DMS53 treated with DMSO at 0.1 percent for 48 hours (cell line): ENCODE data around the gene TIGD1.
"Not testable (repeated sequence)": the region's sequence is repeated elsewhere in the genome, so short reads cannot be mapped to it uniquely, and the experiment has no call there.

Source experiments
- DNase-seq: peaks from one replicate; lab custom pipeline; 2025; ENCODE audit not compliant: unreplicated experiment; lab: John Stamatoyannopoulos, UW

TIGD1 gene

DNA sequence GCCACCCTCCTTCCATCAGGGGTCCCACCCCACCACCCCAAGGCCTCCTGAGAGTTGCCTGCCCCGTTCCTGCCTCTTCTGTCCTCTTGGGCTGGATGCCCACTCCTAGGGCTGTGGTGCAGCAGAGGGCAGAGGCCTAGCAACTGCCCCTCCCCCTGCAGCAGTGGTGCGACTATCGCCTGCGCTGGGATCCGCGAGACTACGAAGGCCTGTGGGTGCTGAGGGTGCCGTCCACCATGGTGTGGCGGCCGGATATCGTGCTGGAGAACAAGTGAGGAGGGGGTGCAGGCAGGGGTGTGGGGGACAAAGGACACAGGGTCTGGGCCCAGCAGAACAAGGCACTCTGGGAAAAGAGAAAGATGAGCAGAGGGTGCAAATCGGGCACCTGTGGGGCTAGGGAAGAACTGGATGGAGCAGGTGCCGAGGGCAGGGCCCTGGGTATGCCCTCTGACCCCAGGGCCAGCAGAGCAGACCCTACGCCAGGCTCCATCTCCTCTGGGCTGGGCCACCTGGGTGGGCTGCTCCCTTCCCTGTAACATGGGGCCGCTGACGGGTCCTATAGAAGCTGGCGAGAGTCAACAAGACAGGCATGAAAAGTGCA lies 9.8 kb downstream of the TIGD1 start:
- no peak for DNase-seq

DNA sequence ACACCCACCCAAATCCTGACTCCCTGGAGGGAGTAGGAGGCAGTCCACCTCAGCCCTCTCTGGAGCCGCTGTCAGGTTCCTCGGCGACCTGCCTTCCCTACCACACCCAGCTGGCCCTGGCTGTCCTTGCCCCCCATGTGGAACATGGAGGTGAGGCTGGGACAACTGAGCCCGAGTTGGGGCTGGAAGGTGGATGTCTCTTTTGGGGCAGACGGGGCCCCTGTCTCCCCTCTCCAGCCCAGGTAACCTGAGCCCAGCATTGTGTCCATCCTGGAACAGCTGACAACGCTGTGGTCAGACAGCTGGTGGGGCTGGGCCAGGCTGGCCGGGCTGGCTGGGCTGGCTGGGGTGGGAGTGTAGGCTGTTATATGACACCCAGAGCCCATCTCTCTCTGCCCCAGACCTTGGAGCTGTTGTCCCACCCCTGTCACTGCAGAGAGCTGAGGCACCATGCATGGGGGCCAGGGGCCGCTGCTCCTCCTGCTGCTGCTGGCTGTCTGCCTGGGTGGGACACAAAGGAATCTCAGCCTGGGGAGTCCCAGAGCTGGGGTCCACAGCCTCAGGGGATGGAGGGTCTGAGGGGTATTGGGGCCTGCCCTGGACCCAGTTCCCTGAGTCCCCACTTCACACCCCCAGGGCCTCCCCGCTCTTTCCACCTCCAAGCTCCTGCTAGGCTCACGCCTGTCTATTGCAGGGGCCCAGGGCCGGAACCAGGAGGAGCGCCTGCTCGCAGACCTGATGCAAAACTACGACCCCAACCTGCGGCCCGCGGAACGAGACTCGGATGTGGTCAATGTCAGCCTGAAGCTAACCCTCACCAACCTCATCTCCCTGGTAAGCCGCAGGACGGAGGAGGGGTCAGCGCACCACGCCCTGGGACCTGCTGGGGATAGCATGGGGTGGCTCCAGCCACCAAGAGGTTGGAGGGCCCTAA lies 10.8 kb downstream of the TIGD1 start, which contains the start of gene CHRNG:
TSS of gene CHRNG (plus strand) at position 395 of the 934 bp plus-strand sequence. CDS start at position 451, 56 bp downstream.
- no peak for DNase-seq

DNA sequence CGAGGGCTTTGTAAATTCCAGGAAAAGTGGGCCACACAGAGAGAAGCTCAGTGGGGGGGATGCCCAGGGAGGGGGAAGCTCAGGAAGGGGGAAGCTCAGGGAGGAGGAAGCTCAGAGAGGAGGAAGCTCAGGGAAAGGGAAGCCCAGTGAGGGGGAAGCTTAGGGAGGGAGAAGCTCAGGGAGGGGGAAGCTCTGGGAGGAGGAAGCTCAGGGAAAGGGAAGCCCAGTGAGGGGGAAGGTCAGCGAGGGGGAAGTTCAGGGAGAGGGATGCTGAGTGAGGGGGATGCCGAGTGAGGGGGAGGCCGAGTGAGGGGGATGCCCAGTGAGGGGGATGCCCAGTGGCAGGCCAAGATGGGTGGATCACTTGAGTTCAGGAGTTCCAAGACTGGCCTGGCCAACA lies 11.7 kb downstream of the TIGD1 start:
- DNase-seq: no peak

DNA sequence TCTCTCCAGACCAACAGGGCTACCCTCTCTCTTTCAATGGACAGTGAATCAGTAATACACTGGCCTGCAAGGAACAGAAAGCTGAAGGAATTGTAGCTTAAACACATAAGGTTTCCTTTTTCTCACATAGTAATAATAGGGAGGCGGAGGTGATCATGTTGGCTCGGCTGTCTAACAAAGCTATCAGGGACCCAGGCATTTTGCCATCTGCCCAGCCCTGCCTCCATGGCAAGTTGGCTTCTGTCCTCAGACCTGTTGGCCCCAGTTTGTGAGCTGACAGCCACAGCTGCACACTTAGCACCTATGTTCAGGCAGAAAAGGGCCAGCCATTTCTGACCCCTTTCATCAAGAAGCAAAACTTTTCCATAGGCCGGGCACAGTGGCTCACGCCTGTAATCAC lies 12.9 kb downstream of the TIGD1 start:
- no peak for DNase-seq

DNA sequence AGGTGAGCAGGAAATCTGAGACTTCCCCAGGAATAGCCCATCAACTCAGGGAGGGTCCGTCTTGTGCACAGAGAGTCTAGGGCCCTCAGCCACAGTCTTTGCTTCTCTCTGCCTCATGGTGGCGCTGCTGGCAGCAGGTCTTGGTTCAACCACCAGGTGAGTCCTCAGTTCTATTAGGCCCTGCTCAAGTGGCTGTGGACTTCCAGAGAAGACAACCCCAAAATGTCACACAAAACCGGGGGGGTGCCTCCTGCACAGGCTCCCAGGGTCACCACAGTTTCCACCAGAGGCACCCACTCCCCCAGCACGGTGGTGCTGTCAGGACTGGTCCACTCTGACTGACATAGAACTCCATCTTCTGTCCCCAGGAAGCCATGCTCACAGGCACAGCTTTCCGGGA lies 13.3 kb downstream of the TIGD1 start:
- no peak for DNase-seq

DNA sequence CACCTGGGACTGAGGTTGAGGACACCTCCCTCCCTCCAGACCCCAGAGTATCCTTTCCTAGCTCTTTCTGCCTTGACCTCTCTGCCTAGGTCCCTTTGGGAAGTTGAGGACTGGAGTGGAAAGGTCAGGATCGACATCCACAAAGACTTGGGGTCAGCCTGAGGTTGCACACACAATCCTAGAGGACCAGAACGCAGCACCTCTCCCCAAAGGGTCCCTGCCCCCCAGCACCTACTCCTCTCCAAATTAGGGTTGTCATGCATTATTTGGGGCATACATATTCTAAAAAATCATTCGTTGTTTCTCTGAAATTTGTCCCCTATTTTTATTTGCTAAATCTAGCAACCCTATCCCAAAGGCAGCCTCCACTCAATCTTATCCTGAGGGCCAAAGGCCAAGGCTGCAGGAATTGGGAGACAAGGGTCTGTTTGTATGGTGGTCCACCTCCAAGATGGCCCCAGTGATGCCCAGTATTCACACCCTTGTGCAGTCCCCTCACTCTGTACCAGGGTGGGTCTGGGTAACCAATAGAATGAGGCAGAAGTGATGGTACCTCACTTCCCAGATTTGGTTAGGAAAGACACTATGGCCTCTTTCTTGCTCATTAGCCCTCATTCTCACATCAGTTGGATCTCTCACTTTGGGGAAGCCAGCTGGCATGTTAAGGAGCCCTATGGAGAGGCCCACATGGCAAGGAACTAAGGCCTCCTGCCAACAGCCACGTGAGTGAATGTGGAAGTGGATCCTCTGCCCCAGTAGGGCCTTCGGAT lies 14.4 kb downstream of the TIGD1 start:
- DNase-seq: no peak

DNA sequence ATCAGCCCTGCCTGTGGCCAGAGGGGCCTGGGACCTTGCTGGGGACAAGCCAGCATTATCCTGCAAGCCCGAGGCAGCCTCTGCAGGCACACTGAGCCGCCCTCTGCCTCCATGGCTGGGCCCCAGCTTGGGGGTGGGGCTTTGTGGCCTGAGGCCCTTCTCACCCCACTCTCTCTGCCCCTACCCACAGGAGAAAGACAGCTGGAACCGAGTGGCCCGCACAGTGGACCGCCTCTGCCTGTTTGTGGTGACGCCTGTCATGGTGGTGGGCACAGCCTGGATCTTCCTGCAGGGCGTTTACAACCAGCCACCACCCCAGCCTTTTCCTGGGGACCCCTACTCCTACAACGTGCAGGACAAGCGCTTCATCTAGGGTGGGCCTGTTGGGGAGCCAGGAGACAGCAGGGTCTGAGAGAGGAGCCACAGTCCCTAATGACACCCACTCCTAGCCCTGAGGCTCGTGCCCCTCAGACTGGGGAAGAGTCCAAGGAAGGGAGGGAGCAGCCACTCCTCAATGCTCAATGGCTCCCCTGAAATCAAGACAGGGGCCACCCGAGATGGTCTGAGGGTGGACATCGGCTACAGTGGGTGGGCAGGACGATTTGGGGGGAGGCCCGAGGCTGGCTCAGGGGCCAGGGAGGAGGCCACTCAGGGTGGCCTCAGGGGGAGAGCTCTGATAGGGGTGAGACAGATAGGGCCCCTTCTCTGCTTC lies 15.3 kb downstream of the TIGD1 start:
- no peak for DNase-seq

DNA sequence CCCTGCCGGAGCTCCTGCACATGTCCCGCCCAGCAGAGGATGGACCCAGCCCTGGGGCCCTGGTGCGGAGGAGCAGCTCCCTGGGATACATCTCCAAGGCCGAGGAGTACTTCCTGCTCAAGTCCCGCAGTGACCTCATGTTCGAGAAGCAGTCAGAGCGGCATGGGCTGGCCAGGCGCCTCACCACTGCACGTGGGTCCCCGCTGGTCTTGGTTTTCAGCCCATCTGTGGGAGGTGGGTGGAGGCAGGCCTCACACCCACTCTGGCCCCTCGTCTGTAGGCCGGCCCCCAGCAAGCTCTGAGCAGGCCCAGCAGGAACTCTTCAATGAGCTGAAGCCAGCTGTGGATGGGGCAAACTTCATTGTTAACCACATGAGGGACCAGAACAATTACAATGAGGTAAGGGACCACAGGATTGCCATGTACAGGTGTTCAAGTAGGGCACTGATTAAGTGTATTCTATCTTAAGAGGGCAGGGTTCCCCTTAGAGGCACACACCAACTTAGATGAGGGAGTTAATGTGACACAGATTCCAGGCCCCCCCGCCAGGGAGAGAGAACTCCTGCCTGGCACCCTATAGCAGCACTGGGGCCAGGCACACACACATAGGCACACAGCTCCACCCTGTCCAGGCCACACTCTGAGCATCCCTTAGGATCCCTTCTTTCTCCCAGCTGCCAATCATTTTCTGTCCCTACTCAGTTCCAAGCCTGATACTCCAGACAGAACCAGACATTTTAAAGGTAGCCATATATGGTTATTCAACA lies 16.2 kb downstream of the TIGD1 start:
- no peak for DNase-seq

DNA sequence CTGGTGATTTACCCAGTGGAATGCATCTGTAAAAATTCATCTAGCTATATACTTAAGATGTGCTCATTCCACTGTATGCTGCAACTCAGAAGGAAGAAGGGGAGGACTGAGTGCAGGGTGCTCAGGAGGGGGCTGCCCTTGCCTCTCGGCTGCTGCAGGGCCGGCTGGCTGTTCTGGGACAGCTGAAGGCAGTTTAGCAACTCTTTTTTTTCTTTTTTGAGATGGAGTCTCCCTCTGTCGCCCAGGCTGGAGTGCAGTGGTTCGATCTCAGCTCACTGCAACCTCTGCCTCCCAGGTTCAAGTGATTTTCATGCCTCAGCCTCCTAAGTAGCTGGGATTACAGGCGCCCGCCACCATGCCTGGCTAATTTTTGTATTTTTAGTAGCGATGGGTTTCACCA lies 17.5 kb downstream of the TIGD1 start:
- not testable (repeated sequence) for DNase-seq

DNA sequence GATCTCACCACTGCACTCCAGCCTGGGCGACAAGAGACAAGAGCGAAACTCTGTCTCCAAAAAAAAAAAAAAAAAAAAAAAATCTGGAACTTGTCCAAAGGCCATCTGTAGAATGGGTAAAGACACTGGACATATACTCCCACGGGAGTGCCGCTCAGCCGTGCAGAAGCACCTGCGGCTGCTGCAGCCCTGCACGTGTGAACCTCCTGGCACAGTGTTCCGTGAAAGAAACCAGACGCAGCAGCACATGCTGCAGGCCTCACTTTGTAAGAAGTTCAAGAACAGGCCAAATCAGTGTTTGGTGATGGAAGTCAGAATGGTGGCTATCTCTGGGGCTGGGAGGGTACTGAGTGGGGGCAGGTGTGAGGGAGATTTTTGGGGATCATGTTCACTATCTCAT lies 17.9 kb downstream of the TIGD1 start:
- DNase-seq: no peak

DNA sequence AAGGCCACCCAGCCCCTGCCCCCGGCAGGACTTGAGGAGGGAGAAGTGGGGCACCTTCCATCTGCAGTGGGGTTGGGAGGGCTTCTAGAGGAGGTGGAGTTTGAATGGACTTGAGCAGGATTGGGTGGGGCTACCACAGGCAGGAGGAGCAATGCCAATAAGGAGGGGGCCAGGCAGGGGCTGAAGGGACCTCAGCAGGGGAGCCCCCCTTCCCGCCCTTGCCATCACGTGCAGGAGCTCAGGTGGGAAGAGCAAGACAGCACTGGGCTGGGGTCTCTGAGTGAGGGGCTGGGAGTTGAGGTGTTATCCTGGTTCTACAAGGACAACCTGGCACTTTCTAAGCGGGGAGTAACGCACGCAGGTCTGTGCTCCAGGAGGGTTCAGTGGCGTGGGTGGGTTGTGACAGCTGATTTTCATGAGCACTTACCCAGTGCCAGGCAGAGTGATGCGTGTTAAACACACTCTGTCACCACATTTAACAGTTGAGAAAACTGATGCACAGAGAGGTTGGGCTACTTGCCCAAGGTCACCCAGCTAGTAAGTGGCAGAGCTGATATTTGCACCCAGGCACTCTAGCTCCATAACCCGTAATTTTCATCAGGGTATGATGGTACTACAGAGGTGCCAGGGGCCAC lies 19.6 kb downstream of the TIGD1 start:
- no peak for DNase-seq

DNA sequence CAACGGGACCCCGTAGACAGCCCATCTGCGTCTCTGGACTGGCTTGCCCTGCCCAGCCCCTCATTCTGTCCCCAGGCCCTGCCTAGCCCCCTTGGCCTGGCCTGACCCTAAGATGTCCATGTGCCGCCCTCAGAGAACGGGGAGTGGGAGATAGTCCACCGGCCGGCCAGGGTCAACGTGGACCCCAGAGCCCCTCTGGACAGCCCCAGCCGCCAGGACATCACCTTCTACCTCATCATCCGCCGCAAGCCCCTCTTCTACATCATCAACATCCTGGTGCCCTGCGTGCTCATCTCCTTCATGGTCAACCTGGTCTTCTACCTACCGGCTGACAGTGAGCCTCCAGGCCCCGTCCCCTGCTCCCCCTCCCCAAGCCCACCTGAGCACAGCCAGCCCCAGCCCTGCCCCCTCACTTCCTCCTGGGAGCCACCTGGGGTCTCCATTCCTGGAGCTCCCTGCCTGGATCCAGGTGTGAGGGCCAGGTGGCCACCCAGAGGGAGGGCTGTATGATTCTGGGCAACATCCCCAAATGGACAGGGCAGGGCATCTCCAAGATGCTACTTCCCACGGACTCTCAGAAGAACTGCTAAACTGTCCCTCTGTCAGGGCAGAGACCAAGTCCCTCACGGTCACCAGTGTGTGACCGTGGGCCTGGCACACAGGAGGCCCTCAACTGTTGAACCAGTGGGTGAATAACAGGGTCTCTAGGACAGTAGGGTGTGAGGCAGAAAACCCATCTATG lies 20.4 kb downstream of the TIGD1 start:
- DNase-seq: no peak

DNA sequence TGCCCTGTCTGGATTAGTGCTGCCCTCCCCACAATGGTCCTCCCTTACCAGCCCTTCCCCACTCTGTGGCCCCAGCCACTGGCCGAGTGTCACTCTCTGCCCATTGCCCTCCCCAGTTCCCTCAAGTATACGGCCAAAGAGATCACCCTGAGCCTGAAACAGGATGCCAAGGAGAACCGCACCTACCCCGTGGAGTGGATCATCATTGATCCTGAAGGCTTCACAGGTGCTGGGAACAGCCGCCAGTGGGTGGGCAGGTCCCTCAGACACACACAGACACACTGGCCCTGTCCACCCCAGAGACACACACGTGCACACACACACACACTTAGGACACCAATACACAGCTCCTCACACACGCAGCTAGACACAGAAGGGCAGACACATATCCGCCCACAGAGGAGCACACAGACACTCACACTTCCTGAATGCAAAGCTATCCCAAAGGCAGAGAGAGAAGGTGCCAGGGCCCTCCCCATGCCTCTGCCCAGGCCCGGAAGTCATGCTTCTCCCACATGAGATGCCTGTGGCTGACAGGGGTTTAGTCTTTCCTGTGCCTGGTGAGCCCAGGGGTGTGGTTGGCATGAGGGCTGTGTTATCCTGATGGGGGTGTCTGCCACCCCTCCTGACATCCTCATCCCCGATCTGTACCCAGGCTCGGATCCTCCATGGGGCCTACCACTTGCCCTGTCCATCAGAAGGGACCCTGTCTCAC lies 21.5 kb downstream of the TIGD1 start:
- DNase-seq: no peak

DNA sequence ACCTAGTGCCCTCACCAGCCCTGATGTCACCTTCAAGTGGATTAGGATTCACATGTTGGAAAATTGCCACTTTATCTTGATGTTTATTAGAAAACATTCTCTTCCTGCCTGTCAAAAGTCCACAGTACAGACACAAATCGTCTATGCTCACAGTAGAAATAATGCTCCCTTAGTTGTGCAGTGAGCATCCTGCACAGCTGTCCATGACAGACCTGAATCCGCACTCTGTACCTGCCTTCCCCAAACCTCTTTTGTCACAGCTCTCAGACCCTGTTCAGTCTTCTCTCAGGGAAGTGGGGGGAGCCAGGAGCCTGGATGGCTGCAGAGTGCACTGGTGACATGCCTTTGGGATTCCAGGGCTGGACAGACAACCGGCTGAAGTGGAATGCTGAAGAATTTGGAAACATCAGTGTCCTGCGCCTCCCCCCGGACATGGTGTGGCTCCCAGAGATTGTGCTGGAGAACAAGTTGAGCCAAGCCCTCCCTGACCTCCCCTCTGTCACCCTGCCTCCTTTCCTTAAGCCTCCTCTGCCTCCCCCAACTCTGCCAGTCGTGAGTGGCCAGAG lies 22.4 kb downstream of the TIGD1 start:
- DNase-seq: no peak

DNA sequence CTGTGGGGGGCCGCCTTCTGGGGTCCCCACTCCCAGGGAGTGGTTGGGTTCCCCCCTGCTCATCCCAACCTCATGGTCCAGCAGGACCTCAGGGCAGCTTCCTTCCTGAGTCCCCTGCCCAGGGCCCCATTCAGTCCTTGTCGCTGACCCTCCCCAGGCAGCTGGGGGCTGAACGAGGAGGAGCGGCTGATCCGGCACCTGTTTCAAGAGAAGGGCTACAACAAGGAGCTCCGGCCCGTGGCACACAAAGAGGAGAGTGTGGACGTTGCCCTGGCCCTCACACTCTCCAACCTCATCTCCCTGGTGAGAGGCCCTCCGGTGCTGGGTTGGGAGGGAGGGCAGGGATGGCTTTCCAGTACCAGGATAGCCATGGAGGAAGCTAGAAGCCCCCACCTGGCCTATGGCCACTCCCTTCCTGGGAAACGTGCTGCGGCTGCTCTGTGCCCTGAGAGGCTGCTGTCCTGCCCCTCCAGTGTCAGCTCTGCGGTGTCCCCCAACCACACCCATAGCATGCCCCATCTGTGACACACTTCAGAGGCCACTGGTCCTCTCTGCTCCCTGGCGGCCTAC lies 23.9 kb downstream of the TIGD1 start:
- DNase-seq: no peak

DNA sequence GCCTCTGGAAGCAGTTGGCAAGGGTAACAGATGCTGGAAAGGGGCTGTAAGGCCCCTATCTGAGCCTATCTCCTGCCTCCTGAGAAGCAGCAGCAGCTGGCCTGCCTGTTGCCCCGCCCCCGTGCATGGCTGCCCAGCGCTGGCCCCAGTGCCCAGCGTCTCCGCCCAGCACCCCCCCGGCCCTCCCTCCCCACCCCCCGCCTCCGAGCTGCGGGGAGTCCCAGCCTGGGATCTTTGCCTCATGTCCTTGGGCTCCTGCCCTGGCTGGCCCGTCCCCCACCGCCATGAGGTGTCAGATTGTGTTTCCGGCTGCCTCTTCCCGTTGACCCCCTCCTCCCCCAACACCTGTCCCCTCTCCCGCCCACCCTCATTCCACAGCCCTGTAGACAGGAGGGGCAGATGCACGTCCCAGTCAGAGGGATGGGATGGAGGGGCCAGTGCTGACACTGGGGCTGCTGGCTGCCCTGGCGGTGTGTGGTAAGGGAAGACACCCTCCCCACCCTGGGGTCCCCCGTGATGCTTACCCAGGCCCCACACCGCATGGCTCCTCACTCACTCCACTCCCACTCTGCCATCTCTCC lies 24.5 kb downstream of the TIGD1 start, which contains the start of gene CHRND:
TSS of gene CHRND (plus strand) at position 370 of the 581 bp plus-strand sequence. CDS start at position 426, 56 bp downstream.
- DNase-seq: no peak

DNA sequence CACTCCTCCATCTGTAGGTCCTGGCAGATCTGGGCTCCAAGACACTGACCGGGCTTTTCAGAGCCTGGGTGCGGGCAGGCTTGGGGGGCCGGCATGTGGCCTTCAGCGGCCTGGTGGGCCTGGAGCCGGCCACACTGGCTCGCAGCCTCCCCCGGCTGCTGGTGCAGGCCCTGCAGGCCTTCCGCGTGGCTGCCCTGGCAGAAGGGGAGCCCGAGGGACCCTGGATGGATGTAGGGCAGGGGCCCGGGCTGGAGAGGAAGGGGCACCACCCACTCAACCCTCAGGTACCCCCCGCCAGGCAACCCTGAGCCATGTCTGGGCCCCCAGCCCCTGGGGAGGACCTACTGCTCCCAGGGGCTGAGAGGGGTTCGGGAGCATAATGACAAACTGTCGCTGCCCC lies 25.2 kb downstream of the TIGD1 start:
- no peak for DNase-seq
